GM21390 (cell line): Measurements from ENCODE around the gene CEBPZOS.

ENCODE experiments used
- ATAC-seq: cut with Tn5 transposase; IDR thresholded peaks from one replicate; pipeline ENCODE4 v1.9.1; 2021; ENCODE audit not compliant: unreplicated experiment

Gene CEBPZOS

DNA sequence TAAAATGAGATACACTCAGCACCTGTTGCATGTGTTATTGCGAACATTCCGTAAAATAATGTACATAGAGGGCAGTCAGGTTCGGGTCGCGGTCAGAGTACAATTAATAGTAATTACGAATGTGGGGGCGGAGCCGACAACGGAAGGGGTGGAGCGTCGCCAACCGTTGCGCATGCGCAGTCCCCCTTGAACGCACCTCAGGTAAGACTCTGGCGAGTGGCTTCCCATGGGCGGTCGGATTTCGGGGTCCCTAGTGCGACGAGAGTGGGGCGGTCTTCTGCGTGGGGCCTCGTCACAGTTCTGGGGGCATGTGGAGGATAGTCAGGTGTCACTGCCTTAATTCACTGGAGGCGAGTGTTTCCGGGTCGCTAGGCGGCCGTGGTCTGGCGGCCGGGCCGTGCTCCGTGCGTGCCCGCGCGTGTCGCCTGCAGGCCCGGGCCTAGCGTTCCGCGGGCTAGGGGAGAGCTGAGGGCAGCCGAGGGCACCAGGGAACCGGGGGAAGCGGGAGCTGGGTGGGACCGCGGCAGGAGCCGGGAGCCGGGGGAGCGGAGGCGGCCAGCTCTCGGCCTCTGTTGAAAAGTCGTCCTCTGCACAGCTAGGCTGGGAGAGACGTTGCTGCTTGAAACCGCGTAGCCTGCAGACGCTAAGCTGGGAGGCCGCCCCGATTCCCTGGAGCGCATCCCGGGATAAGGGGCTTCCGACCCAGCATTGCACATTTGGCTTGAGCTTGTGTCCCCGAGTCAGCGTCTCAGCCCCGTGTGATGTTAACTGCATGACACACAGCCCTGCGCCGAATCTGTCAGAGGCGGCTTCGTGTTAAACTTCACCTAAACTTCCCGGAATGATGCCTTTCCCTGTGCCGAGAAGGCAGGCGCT is at the start of gene CEBPZOS:
Gene CEBPZOS (plus strand): TSS at position 177 of the 876 bp plus-strand sequence. CDS start 3,209 bp downstream, outside the sequence.
- ATAC-seq: peak; percentile 78

DNA sequence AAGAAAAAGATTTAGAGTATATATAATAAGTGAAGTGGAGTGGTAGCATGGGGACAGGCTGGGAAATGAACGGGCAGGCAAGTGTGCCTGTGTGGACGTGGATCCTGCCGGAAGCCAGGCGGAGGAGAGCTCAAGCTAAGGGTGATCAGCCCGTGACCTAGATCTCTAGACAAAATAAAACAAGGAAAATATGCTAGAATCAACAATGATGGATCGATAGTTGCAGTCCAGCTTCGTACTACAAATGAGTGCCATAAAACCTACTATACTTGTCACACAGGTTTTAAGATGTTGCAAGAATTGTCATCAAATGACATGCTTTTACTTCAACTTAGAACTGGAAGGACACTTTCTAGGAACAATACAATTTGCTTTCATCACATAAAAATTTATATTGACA is 48.0 kb upstream of the CEBPZOS start:
- ATAC-seq: no peak

DNA sequence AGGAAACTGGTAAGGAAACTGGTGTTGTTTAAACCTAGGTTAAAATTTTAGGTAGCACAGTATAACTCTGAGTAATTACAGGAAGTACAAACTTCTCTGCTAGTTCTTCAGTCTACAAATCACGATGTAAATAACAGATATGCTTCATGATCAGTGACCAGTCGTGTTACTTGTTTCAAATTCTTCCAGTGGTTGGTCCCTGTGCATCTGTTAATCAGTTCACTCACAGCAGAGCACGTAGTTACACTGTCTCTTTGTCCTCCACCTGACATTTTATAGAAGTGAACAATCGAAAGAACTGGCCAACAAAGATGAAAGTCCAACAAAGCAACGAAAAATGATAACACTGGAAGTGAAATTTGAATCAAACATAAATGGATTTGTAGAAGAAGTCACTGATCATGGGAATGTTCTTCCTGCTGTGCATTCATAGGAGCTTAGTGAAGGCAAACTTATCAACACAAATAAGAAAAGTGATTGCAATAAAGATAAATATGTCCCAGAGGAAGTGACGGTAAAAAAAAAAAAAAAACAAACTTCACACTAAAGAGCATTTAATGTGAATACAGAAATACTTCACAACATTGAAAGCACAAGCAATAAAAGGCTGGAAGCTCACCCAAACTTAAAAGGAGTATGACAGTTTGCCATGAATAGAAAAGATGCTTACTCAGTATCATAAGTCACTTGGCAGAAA is 46.5 kb upstream of the CEBPZOS start:
- no peak for ATAC-seq

DNA sequence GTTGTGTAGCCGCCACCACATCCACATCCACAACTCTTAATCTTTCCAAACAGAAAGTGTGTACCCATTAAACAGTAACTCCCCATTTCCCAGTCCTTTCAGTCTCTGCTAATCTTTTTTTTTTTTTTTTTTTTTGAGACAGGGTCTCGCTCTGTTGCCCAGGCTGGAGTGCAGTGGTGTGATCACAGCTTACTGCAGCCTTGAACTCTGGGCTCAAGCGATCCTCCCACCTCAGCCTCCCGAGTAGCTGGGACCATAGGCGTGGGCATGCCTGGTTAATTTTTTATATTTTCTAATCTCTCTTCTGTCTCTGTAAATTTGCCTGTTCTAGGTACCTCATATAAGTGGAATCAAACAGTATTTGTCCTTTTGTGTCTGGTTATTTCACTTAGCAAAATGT is 43.1 kb upstream of the CEBPZOS start:
- ATAC-seq: no peak

DNA sequence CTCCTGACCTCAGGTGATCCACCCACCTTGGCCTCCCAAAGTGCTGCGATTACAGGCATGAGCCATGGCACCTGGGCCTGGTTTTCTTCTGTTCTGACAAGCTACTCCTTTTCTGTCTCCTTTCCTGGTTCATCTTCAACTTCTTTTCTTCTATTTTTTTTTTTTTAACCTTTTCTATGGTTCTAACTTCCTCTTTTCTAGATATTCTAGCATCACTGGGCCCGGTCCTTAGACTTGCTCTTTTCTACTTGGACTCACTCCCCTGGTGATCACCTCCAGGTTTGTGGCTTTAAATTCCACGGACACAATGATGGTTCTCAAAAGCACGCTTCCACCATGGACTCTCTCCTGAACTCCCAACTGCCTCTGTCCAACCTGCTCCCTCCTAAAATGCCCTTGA is 41.5 kb upstream of the CEBPZOS start:
- no peak for ATAC-seq

DNA sequence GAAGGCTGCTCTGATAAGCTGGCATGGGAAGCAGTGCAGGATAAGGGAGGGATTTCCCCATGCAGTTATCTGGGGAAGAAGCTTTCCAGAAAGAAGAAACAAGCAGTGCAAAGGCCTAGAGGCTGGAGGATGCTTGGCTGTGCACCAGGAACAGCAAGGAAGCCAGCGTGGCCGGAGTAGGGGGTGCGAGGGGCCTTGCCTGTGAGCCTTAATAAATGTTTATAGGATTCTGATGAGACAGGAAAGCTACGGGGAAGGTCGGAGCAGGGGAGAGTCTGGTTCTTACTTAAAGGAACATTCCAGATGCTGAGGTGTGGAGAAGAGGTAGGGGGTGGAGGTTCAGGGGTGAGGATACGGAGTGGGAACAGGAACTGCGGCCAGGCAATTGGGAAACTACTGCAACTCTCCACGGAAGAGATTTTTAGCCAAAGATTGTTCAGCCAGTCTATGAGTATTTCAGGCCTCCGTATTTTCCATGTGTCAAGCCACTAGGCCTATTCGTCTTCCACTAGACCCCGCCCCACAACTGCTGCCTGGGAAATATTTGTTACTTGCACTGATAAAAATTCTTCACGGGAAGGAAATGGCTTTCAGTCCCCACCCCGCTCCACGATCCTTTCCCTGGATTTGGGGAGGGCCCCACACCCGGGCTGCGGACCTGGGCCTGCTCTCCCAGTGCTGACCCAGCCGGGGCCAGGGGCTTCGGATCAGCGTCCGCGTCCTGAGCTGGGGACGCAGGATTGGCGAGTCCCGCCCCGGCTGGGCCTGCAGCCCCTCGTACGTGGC is 40.0 kb upstream of the CEBPZOS start:
- peak; percentile 18 for ATAC-seq

DNA sequence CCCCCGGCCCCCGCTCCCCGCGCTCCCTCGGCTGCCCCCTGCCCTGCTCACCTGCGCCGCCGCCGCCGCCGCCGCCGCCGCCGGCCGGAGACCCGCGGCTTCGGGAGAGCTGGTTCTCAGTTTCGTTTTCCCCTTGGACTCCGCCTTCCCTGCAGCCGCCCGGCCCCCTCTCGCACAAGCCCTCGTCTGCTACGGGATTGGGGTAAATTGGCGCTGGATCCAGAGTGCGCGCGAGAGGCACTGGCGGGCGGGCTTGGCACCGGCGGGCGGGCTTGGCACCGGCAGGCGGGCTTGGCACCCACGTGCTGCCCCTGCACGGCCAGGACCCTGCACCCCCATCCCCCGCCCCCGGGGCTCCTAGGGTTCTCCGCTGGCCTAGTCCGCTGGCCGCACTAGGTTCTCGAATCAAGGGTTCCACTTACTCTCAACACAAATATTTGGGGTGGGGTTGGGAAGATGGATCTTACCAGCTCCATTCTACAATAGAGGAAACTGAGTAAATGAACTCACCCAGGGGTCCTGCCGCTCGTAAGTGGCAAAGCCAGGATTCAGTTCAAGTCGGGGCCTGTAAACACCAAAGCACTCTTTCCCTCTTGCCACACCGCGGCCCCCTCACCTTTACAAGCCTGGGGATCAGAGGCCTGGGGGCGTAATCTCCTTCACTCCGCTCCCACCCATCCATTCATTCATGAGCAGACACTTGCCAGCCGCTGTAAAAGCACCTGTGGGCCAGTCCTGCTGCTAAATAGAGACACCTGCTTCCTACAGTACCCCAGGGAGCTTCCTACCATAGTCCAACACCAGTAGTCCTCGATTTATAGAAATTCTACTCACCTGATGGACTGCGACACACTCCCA is 39.2 kb upstream of the CEBPZOS start, which contains the start of gene EIF2AK2:
Gene EIF2AK2 (minus strand): TSS at position 124 of the 858 bp plus-strand sequence. CDS start 9,174 bp downstream, outside the sequence.
- ATAC-seq: peak; percentile 83

DNA sequence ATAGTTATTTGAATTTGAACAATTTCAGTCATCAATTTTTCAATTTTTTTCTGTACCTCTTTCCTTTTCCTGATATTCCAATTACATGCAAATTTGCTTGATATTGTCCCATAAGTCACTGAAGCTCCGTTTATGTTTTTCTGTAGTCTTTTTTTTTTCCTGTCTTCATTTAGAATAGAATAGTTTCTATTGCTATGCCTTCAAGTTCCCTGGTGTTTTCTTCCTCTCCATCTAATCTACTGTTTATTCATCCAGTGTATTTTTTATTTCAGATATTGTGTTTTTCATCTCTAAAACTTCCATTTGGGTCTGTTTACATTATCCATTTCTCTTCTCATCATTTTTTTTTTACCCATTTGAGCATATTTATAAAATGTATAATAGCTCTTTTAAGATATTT is 31.5 kb upstream of the CEBPZOS start:
- no peak for ATAC-seq

DNA sequence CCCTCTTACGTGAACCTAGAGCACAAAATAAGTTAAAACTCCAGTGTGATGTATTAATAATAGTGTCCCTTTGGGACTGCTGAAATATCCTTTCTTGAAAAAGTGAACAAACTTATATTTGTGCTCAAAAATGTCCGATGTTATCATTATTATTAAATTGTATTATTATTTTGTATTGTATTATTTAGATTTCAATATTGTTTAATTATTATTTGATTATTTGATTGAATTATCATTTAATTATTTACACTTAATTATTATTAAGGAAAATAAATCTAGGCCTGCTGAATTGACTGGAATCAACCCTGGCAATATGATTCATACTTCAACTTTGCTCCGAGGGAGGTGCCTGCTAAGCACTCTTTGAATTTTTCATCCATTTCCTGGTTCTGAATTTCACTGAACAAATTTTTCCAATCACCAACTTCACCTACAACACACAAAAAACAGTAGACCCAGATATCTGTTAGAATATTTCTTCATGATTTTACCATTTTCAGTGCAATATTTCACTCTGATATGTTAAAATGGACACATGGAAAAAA is 28.6 kb upstream of the CEBPZOS start:
- ATAC-seq: no peak

DNA sequence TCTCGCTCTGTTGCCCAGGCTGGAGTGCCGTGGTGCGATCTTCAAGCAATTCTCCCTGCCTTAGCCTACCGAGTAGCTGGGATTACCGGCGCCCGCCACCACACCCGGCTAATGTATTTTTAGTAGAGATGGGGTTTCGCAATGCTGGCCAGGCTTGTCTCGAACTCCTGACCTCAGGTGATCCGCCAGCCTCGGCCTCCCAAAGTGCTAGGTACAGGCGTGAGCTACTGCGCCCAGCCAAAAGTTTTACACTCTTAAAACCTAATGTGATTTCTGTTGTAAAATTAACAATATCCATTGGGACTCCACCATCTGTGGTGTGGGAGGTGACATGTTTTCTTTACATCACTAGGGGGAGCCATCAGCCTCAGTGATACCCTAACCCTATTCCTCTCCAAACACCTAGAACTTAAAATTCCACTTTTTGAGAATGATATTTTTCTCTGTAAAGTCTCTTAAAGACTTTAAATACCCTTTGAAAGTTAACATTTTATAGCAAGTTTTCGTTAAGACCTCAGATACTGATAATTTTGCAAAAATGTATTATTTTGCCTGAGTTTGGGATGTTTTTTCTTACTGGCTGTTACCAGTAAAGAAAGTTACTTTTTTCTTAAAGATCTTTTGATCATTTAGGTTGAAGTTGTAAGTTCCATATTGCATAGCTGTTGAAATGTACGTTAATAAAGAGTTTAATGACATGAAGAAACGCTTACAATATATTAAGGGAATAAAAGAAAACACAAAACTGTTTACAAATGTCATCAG is 27.9 kb upstream of the CEBPZOS start:
- ATAC-seq: no peak

DNA sequence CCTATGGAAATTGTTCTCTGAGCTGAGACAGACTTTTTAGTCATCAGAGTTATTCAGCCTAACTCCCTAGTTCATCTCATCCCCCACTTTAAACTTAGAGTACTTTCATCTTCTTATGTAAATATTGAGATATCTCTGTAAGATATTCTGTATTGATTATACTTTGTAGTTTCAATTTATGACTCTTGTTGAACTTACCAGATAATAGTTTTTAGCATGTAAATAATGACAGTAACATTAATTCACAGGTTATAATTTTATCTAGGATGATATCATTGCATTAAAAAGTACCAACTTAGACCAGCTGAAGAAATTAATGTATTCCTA is 24.7 kb upstream of the CEBPZOS start:
- ATAC-seq: no peak

DNA sequence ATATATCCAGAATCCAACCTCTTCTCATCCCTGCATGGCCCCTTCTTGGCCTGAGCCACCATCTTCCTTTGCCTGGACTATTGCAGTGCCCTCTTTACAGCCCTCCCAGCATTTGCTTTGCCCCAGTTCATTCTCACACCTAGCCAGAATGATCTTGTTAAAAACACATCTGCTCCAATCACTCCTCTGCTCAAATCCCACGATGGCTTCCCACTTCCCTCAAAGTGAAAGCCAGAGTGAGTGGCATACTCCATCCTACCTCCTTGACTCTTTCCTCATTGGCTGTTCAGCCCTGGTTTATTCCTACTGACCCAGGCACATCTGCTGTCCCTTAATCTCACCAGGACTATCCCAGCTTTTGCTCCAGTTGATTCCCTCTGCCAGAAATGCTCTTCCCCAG is 22.6 kb upstream of the CEBPZOS start:
- no peak for ATAC-seq

DNA sequence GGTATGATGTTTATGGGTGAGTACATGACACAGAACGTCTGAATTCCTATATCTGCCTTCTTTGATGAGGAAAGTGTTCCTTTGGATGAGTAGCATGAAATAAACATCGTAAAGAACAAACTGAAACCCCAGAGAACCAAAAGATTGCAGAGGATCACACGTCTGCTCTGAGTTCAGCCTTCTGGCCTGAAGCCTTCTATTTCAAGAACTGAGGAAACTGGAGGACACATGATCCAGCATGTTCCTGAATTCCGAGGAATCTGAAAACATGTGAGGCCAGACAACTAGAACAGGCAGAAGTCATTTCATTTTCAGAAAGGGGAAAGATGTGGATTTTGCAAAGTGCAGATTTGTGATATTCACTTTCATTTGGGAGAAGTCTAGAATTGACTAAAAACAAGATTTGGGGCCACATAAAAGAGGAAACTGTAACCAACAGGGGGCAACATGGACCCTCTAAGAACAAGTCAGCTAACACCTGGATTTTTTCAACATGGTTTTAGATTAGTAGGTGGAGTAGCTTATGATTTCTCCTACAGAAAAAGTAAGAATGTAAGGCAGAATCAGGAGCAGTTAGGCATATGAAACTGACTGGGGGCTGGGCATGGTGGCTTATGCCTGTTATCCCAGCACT is 16.2 kb upstream of the CEBPZOS start:
- no peak for ATAC-seq

DNA sequence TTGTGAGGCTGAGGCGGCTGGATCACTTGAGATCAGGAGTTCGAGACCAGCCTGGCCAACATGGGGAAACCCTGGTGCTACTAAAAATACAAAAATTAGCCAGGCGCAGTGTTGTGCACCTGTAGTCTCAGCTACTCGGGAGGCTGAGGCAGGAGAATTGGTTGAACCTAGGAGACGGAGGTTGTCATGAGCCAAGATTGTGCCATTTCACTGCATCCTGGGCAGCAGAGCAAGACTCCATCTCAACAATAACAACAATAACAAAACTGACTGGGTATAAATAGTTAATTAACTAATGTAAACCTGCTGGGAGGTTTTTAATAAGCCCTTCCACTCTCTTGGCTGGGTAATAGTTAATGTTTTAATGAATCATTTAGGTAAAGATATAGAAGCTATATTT is 15.7 kb upstream of the CEBPZOS start:
- ATAC-seq: no peak

DNA sequence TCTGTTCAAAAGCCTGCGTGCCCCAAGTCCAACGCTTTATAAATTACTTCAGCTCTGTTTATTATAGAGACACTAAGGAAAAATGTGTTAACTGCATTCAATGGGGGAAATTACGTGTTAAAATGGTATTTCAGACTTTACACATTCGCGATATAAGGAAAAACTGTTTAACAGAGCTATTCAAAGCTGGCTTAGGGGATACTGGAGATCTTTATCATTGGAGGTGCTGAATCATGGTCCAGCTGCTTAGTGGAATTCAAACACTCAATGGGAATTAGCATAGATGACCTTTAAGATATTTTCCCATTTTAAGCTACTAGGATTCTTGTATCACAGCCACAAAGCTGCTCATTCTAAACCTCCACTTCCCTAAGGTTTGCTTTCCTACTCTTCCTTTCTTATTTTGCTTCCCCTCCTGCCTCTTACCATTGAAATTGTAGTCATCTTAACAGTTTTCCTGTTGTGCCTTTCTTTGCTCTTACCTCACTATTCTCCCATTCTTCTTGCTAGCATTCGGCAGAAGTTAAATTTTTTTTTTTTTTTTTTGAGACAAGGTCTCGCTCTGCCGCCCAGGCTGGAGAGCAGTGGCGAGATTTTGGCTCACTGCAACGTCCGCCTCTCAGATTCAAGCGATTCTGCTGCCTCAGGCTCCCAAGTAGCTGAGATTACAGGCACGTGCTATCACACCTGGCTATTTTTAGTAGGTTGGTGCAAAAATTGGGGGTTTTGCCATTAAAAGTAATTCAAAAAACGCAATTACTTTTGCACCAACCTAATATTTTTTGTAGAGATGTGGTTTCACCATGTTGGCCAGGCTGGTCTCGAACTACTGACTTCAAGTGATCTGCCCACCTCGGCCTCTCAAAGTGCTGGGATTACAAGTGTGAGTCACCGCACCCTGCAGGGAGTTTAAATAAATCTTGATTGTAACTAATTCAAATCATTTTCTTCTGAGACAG is 14.3 kb upstream of the CEBPZOS start:
- no peak for ATAC-seq

DNA sequence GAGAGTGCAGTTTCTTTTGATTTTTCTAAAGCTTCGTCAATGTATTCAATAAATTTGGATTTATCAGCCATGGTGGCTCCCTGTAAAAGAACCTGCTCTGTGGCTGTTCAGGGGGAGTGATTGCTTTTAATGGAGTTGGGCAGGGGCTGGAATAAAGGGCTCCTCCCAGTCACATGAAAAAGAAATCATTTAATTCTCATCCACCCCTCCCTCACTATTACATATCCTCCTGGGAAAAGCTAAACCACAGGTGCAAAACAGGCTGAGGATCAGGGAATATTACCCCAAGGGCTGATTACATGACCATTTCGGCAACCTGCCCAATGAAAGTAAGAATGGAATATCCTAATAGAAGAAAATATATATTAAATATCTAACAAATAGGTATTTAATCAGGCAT is 7.7 kb upstream of the CEBPZOS start, which contains the start of gene SULT6B1:
Gene SULT6B1 (minus strand): TSS at position 101 of the 400 bp plus-strand sequence. CDS start 30 bp downstream, at position 71.
- ATAC-seq: no peak

DNA sequence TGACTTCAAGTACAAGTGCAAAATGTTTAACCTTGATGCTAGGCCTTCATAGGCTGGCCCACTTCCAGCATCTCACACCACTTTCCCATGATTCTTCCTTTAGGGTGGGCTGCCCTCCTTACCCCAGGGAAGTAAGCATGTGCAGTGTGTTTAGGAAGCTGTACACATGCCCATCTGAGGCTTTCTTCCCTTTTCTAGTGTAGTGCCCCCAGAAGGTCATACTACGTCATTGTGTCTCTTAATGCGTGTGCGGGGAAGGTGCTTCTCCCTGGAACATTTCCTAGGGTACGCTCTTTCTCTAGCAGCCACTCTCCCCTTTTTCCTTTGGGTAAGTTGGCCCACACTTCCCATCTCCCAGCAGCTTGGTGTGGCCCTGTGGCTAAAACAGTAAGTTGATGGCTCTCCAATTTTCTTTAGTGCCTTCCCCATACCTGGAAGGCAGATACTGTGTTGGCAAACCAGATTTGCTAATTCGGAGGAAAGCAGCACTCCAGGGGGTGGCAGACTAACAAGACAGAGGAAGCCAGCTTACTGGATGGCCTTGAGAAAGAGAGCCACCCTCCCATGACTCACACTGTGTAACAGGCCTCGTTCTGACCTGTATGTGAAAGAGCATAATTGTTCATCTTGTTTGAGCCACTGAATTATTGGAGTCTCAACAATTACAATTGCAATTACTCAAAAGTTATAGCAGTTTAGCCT is 6.7 kb upstream of the CEBPZOS start:
- ATAC-seq: no peak
